Ascending aorta (tissue), 2 donors: ENCODE measurements around the gene SPNS2. TPM values are rescaled to one million over a fixed set of nuclear protein-coding genes. Genes with fewer than 3 reads are reported as not detected.

Source experiments
- DNase-seq, 2 donors: peaks; one replicate each; pipeline ENCODE4 v3.0.0-alpha.2; 2019; ENCODE audit warnings: low spot score in 2 of 2
- H3K27ac ChIP-seq, 2 donors: fragments of 200-600 bp; sonication (generic); one replicate each; pipeline ENCODE4 v1.5.1; 2016 to 2017; ENCODE audit warnings: mild to moderate bottlenecking in 1 of 2
- H3K27me3 ChIP-seq: fragments of 200-600 bp; sonication (generic); one replicate; pipeline ENCODE4 v1.5.1; 2017
- H3K36me3 ChIP-seq, 2 donors: fragments of 200-600 bp; sonication (generic); one replicate each; pipeline ENCODE4 v1.5.1; 2016
- H3K4me1 ChIP-seq, 2 donors: fragments of 200-600 bp; sonication (generic); one replicate each; pipeline ENCODE4 v1.5.1; 2016 to 2017; ENCODE audit warnings: mild to moderate bottlenecking in 1 of 2
- H3K4me3 ChIP-seq, 2 donors: fragments of 200-600 bp; sonication (generic); one replicate each; pipeline ENCODE4 v1.5.1; 2016 to 2017; ENCODE audit warnings: mild to moderate bottlenecking in 1 of 2
- H3K9me3 ChIP-seq, 2 donors: fragments of 200-600 bp; sonication (generic); one replicate each; pipeline ENCODE4 v1.5.1; 2016
- CTCF ChIP-seq, 3 experiments: fragments of 200-600 bp in 2 of 3; fragments of 450-650 bp in 1 of 3; sonication (generic) in 2 of 3; IDR thresholded peaks; one replicate each; pipeline ENCODE4 v1.5.1; 2016 to 2019; ENCODE audit warnings: antibody characterized with exemption in 3 of 3, mild to moderate bottlenecking in 1 of 3, moderate library complexity in 1 of 3
- intact Hi-C: fragments of 100-400 bp; cut with DNase I; formaldehyde crosslinking; loops from one replicate; pipeline ENCODE4 v1.15.1; 2023
- total RNA-seq: library from RNA; depleted of rRNA; stranded (reverse); fragments of >200 nt; gene quantifications from one replicate; pipeline ENCODE4 v1.1.0, GENCODE V29; 2016

SPNS2 gene
- total RNA-seq, 1 donor from 2014 or later = 107 TPM

- Histone ChIP-seq H3K4me1 (no peaks in the 10 kb centered on the region), H3K27ac (no peak overlapping the region), H3K27me3 (no peaks in the 10 kb centered on the region), H3K36me3 (no peaks in the 10 kb centered on the region), H3K9me3 (no peaks in the 10 kb centered on the region), H3K4me3 (no peak overlapping the region)
- TF ChIP-seq CTCF (IDR thresholded peaks at IDR 0.05) = no peak
- DNase-seq = no peak
- intact Hi-C loops = no loop called here
Measured at GRCh38 chr17:4478318-4478830, 20.3 kb upstream of the SPNS2 start.

GRCh38 chr17:4479340-4479981 is 19.2 kb upstream of the SPNS2 start:
- Histone ChIP-seq H3K4me1 (no peaks in the 10 kb centered on the region), H3K27ac (no peak overlapping the region), H3K27me3 (no peaks in the 10 kb centered on the region), H3K4me3 (no peak overlapping the region), H3K36me3 (no peaks in the 10 kb centered on the region), H3K9me3 (no peaks in the 10 kb centered on the region)
- no peak for DNase-seq
- no peak for TF ChIP-seq CTCF (IDR thresholded peaks at IDR 0.05)
- intact Hi-C loops = no loop called here

DNA sequence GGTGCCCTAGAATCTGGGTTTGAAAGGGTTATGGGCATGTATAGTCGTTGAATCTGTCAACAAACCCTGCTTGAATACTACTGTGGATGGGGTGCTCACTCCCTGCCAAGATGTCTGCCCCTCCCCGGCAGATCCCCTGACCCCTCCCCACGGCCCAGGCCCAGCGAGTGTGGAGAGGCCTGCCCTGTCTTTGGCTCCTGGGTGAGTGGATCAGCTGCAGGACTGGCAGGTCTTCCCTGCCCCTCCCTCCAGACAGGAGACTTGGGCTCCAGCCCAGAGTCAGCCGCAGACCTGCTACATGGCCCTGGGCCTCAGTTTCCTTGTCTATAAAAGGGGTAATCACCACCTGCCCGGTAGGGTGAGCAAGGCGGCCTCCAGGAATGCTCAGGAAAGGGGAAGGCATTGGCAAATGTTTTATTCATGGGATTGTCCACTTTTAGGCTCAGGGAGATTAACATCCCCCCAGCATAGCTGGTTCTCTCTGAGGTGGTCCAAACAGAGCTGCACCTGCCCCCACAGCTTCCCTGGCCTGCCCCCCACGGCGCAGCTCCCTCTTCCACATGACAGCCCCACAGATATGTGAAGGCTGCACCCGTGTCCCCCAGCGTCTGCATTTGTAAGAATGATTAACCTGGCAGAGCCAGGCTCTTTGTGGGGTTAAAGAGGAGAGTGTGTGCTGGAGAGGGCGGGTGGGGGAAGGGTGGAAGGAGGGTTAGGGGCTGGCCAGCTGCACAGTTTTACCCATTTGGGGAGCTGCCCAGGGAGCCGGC is 18.5 kb upstream of the SPNS2 start:
- H3K4me1 ChIP-seq = no peaks in the 10 kb centered on the region
- H3K4me3 ChIP-seq = no peak overlapping the region
- H3K27me3 ChIP-seq = no peaks in the 10 kb centered on the region
- no peak overlapping the region for H3K27ac ChIP-seq
- no peaks in the 10 kb centered on the region for H3K9me3 ChIP-seq
- intact Hi-C loops = no loop called here
- no peaks in the 10 kb centered on the region for H3K36me3 ChIP-seq
- DNase-seq = no peak
- TF ChIP-seq CTCF (IDR thresholded peaks at IDR 0.05) = no peak

DNA sequence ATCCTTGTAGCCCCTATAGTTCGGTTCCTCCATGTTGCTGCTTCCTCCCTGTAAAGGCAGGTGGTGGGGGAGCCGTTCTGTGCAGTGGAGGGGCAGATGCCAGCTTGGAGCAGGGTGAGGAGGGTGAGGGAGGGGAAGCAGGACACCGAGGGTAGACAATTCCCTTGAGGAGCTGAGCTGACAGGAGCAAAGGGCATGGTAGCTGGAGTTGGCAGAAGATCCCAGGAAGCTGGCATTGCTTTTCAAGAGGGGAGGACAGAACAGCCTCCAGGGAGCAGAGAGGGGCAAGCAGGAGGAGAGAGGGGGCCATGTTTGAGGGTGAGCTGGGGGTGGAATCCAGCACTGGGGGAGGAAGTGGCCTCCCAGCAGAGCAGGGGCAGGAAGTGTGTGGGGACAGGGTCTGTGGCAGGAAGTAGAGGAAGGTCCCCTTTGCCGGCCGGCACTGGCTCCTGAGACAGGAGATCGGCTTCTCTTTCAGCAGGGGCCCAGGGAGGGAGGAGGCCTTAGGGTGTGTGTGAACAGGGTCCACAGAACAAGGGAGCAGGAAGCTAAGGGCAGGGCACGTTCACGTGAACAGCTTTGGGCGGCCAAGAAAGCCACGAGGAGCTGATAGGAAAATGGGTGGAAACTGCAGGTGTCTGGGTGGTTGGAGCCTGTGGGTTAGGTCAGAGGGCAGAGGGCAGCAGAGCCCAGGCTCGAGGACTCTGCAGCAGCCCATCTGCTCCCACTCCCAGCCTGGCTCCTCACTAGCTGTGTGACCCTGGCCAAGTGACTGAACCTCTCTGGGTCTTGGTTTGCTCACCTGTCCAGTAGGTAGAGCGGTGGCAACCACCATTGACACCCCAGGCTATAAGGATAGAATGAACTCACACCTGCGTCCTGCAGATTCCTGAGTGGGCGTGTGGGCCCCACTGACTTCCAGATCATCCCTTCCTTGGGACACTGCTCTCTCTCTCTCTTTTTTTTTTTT is 17.5 kb upstream of the SPNS2 start:
- intact Hi-C loops = no loop called here
- Histone ChIP-seq H3K36me3 (no peaks in the 10 kb centered on the region), H3K27ac (no peak overlapping the region), H3K4me3 (no peak overlapping the region), H3K27me3 (no peaks in the 10 kb centered on the region), H3K4me1 (no peaks in the 10 kb centered on the region), H3K9me3 (no peaks in the 10 kb centered on the region)
- TF ChIP-seq CTCF (IDR thresholded peaks at IDR 0.05) = no peak
- no peak for DNase-seq

DNA sequence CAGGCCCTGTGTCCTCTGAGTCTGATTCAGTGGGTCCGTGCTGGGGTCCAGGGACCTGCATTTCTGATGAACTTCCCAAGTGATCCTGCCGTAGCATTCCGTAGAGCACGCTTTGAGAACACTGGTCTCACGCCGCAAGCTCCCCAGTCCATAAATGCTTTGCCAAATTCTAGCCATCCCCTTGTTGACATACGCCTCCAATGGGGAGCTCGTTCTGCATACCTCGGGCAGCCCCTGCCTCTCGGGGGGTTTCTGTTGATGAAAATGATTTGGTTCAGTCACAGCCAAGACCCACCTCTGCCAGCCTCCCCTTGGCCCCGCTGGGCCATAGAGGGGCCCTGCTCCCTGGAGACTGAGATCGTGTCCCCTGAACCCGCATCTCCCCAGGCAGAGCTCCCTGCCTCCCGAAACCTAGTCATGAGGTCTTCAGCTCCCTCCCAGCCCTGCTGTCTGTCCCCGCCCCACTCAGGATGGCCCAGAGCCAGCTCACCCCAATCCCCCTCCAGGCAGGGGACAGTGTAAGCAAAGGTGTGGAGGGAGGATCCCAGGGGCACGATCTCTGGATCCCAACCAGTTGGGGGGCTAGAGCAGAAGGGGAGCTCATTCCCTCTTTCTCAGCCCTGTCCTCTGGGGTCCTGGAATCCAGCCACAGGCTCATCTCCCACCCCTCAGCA is 16.2 kb upstream of the SPNS2 start:
- no peaks in the 10 kb centered on the region for H3K36me3 ChIP-seq

More for the DNA sequence above, 16.2 kb upstream of the SPNS2 start:
- DNase-seq = no peak
- Histone ChIP-seq H3K9me3 (no peaks in the 10 kb centered on the region), H3K4me3 (no peak overlapping the region), H3K27ac (no peak overlapping the region), H3K4me1 (no peaks in the 10 kb centered on the region), H3K27me3 (no peaks in the 10 kb centered on the region)
- no peak for TF ChIP-seq CTCF (IDR thresholded peaks at IDR 0.05)
- intact Hi-C loops = no loop called here
